D721Med (cell line): ENCODE data around the gene RBBP8.

ENCODE experiments used
- DNase-seq: peaks from one replicate; pipeline ENCODE4 v3.0.0; 2011; ENCODE audit warnings: low spot score; ENCODE audit not compliant: insufficient read length
- FAIRE-seq: peaks from 2 replicates; lab custom pipeline; 2011; peaks lifted over from hg19 to GRCh38; lab: Jason Lieb, UNC
- TF ChIP-seq, protein P1 (sequence below): IDR thresholded peaks from 2 replicates; pipeline ENCODE4 v1.5.1; 2012; ENCODE audit warnings: mild to moderate bottlenecking, control low read depth; ENCODE audit not compliant: insufficient read depth; ENCODE audit errors: missing control alignments

Gene RBBP8

DNA sequence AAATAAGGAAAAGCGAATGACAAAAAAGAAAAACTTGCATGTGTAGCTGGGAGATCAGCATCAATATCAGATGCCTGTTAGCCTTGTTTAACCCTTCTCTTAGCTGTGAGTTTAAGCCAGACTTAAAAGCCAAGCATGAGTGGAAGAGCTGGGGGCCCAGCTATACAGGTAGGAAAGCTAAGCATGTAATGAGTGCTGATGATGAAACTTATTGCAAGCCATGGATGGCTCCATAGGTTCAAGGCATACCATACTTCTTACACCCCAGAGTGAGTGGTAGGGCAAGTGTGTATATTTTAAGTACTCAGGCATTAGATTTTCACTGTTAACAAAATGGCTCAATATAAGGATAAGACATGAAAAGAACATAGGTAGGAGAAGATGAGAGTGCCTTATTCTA lies 28.0 kb downstream of the RBBP8 start:
- DNase-seq: no peak
- TF ChIP-seq, protein P1, sequence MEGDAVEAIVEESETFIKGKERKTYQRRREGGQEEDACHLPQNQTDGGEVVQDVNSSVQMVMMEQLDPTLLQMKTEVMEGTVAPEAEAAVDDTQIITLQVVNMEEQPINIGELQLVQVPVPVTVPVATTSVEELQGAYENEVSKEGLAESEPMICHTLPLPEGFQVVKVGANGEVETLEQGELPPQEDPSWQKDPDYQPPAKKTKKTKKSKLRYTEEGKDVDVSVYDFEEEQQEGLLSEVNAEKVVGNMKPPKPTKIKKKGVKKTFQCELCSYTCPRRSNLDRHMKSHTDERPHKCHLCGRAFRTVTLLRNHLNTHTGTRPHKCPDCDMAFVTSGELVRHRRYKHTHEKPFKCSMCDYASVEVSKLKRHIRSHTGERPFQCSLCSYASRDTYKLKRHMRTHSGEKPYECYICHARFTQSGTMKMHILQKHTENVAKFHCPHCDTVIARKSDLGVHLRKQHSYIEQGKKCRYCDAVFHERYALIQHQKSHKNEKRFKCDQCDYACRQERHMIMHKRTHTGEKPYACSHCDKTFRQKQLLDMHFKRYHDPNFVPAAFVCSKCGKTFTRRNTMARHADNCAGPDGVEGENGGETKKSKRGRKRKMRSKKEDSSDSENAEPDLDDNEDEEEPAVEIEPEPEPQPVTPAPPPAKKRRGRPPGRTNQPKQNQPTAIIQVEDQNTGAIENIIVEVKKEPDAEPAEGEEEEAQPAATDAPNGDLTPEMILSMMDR: no peak
- peak; percentile 64 for FAIRE-seq

DNA sequence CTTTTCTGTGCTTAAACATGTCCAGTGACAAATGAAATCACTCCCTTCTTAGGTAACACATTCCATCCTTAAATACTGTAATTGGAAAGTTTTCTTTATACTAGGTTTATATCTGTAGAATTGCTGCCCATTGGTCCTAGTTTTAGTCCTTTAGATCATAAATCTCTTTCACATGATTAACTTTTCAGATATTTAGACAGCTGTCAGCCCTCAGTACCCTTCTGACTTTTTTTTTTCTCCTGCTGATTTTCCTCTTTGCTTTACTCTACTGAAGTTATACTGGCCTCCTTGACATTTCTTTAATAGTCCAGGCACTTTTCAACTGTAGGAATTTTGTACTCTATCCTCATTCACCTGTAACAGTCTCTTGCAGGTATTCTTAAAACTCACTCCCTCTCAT lies 28.9 kb downstream of the RBBP8 start:
- DNase-seq: no peak
- peak; percentile 82 for FAIRE-seq
- TF ChIP-seq, protein P1: no peak

DNA sequence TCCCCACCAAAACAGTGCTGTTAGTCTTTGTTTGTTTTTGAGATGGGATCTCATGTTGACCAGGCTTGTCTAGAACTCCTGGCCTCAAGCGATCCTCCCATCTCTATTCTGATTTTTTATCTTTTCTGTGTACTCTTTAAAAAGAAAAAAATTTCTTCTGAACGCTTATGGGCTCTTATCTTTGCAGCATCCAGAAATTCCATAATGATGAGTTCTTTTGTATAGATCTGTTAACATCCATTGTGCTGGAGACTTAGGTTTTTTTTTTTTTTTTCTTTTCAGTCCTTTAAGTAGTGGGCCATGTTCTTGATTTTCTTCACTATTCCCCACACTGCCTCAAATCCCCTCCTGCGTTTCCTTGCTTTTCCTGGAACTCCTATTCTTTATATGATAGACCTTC lies 31.0 kb downstream of the RBBP8 start:
- FAIRE-seq (peak; percentile 60), DNase-seq (no peak)
- TF ChIP-seq, protein P1: no peak

DNA sequence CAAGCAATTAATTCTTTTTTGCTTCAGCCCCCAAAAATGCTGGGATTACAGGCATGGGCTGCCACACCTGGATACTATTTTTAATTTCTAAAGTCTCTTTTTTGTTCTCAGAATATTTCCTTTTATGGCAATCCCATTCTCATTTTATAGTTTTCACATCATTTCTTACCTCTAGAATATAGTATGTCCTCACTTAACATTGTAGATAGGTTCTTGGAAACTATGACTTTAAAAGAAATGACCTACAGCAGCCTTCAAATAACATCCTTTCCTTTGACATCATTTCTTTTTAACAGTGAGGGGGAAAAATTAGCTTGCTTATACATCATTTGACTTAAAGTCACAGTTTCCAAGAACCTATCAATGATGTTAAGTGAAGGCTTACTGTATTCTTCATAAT lies 31.6 kb downstream of the RBBP8 start:
- DNase-seq (no peak), FAIRE-seq (peak; percentile 84)
- TF ChIP-seq, protein P1: no peak

DNA sequence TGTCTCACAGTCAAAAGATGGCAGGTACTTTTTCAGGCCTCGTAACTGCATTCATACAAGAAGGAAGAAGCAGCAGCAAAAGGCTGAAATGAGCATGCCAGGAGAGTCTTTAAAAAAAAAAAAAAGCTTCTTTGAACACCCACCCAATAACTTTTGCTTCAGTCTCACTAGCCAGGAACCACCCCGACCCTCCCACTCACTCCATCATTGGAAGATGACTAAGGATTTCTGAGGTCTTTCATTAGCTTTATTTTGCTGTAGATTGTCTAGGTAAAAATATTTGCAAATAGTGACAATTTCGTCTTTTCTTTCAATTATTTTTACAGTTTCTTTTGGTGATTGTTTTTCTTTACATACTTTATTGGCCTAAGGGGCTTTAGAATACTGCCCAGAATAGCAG lies 37.9 kb downstream of the RBBP8 start:
- DNase-seq (no peak), FAIRE-seq (no peak)
- TF ChIP-seq, protein P1: no peak

DNA sequence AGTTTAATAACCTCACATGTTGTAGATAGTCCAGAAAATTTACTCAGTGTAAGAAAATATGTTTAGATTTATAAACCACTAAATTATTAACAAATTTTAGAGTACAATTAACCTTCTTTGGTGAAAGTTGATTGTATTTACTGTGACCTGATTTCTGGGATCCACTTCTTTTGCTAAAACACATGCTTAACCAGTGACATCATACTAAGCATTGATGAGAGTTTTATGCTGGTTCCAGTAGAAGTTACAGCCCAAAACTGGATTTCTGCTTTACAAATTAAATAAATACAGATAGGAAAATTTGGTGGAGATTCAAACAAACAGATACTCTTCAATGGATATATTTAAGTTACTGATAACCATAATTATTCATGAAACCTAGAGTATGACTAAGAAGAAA lies 40.9 kb downstream of the RBBP8 start:
- TF ChIP-seq, protein P1: no peak
- FAIRE-seq (no peak), DNase-seq (no peak)

DNA sequence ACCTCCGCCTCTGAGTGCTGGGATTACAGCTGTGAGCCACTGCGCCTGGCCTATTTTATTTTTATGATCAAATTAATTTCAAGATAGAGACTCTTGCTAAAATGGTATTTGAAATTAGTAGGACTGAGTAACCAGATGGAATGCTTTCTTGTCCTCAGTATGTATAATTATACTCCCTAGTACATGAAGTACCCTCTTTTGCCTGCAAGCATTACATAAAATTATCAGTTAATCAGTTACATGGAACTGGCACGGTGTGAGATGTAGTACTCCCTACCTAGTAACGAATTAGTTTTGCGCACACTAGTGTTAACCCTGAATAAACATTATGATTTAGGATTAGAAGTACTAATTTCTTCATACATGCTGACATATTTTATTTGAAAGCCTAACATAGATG lies 41.6 kb downstream of the RBBP8 start:
- FAIRE-seq (no peak), DNase-seq (no peak)
- TF ChIP-seq, protein P1: no peak
